H9 (cell line): Measurements from ENCODE around the gene TRIM69. TPM values are rescaled to one million over a fixed set of nuclear protein-coding genes. Genes with fewer than 3 reads are reported as not detected.

Source experiments
- DNase-seq: peaks from one replicate; pipeline ENCODE4 v3.0.0-alpha.2; 2017
- H2AFZ ChIP-seq: one replicate; pipeline ENCODE4 v1.6.1; 2013; ENCODE audit warnings: mild to moderate bottlenecking, low read length, control low read depth, moderate library complexity
- H2AK5ac ChIP-seq: 2 replicates; pipeline ENCODE4 v1.6.1; 2013; ENCODE audit warnings: low read length, control low read depth, mixed read lengths; ENCODE audit not compliant: insufficient read length
- H2BK120ac ChIP-seq: one replicate; pipeline ENCODE4 v1.6.1; 2013; ENCODE audit warnings: low read depth, mild to moderate bottlenecking, low read length, control low read depth, inconsistent platforms; ENCODE audit not compliant: poor library complexity, severe bottlenecking
- H2BK12ac ChIP-seq: 2 replicates; pipeline ENCODE4 v1.6.1; 2013; ENCODE audit warnings: low read length, control low read depth, mixed read lengths, low read depth; ENCODE audit not compliant: insufficient read length
- H2BK15ac ChIP-seq: 2 replicates; pipeline ENCODE4 v1.6.1; 2013; ENCODE audit warnings: low read depth, low read length, control low read depth
- H2BK20ac ChIP-seq: one replicate; pipeline ENCODE4 v1.6.1; 2013; ENCODE audit warnings: low read depth, mild to moderate bottlenecking, low read length, control low read depth, inconsistent platforms; ENCODE audit not compliant: poor library complexity, severe bottlenecking
- H2BK5ac ChIP-seq: 2 replicates; pipeline ENCODE4 v1.6.1; 2013; ENCODE audit warnings: low read length, control low read depth, mixed read lengths; ENCODE audit not compliant: insufficient read length
- H3K14ac ChIP-seq: 2 replicates; pipeline ENCODE4 v1.6.1; 2013; ENCODE audit warnings: low read length, control low read depth; ENCODE audit not compliant: insufficient read depth
- H3K18ac ChIP-seq: 2 replicates; pipeline ENCODE4 v1.6.1; 2013; ENCODE audit warnings: low read depth, mild to moderate bottlenecking, mixed read lengths, low read length, control low read depth; ENCODE audit not compliant: insufficient read length
- H3K23ac ChIP-seq: 2 replicates; pipeline ENCODE4 v1.6.1; 2013; ENCODE audit warnings: low read length, control low read depth, mixed read lengths, low read depth; ENCODE audit not compliant: insufficient read length
- H3K23me2 ChIP-seq: 2 replicates; pipeline ENCODE4 v1.6.1; 2013; ENCODE audit warnings: low read depth, mild to moderate bottlenecking, mixed read lengths, low read length, control low read depth; ENCODE audit not compliant: insufficient read length, poor library complexity, severe bottlenecking
- H3K27ac ChIP-seq: 2 replicates; pipeline ENCODE4 v1.5.1; 2013; ENCODE audit warnings: low read length, control low read depth, mixed read lengths, low read depth; ENCODE audit not compliant: insufficient read length
- H3K27me3 ChIP-seq: 2 replicates; pipeline ENCODE4 v1.6.1; 2013; ENCODE audit warnings: low read length, control low read depth, inconsistent platforms; ENCODE audit not compliant: insufficient read depth
- H3K4ac ChIP-seq: 2 replicates; pipeline ENCODE4 v1.6.1; 2013; ENCODE audit warnings: low read depth, mild to moderate bottlenecking, control low read depth, inconsistent platforms, low read length, moderate library complexity
- H3K4me1 ChIP-seq: 2 replicates; pipeline ENCODE4 v1.6.1; 2013; ENCODE audit warnings: low read length, control low read depth, inconsistent platforms; ENCODE audit not compliant: insufficient read depth
- H3K4me2 ChIP-seq: 2 replicates; pipeline ENCODE4 v1.6.1; 2013; ENCODE audit warnings: low read length, control low read depth, mixed read lengths; ENCODE audit not compliant: insufficient read length, insufficient read depth
- H3K56ac ChIP-seq: 2 replicates; pipeline ENCODE4 v1.6.1; 2013; ENCODE audit warnings: low read depth, mild to moderate bottlenecking, mixed read lengths, low read length, control low read depth; ENCODE audit not compliant: insufficient read length
- H3K79me1 ChIP-seq: 2 replicates; pipeline ENCODE4 v1.6.1; 2013; ENCODE audit warnings: low read depth, mild to moderate bottlenecking, moderate library complexity, low read length, control low read depth, inconsistent platforms; ENCODE audit not compliant: insufficient read depth, poor library complexity, severe bottlenecking
- H3K79me2 ChIP-seq: 2 replicates; pipeline ENCODE4 v1.6.1; 2013; ENCODE audit warnings: low read length, control low read depth, inconsistent platforms; ENCODE audit not compliant: insufficient read depth
- H3K9ac ChIP-seq: 2 replicates; pipeline ENCODE4 v1.6.1; 2013; ENCODE audit warnings: low read length, control low read depth, mixed read lengths; ENCODE audit not compliant: insufficient read length; ENCODE audit errors: extremely low read depth
- H3K9me3 ChIP-seq: one replicate; pipeline ENCODE4 v1.6.1; 2013; ENCODE audit warnings: low read depth, low read length, inconsistent platforms; ENCODE audit not compliant: control insufficient read depth
- H3T11ph ChIP-seq: one replicate; pipeline ENCODE4 v1.6.1; 2013; ENCODE audit warnings: mild to moderate bottlenecking, low read length, control low read depth, inconsistent platforms
- H4K20me1 ChIP-seq: one replicate; pipeline ENCODE4 v1.6.1; 2013; ENCODE audit not compliant: control insufficient read depth, insufficient read length, insufficient read depth
- H4K5ac ChIP-seq: 2 replicates; pipeline ENCODE4 v1.6.1; 2013; ENCODE audit warnings: low read depth, mild to moderate bottlenecking, mixed read lengths, low read length, control low read depth; ENCODE audit not compliant: insufficient read length
- H4K8ac ChIP-seq: replicated peaks from 2 replicates; pipeline ENCODE4 v1.6.1; 2013; ENCODE audit warnings: low read length, control low read depth, mixed read lengths, low read depth; ENCODE audit not compliant: insufficient read length
- H4K91ac ChIP-seq: 2 replicates; pipeline ENCODE4 v1.6.1; 2013; ENCODE audit warnings: low read depth, mild to moderate bottlenecking, moderate library complexity, mixed read lengths, low read length, control low read depth; ENCODE audit not compliant: insufficient read length
- H3K27ac Mint-ChIP-seq, 3 experiments: 2 replicates in 2 of 3; 3 replicates in 1 of 3; pipeline ENCODE4 v1.8.0; 2020 to 2021; ENCODE audit warnings: mixed read lengths in 3 of 3, mild to moderate bottlenecking in 1 of 3, moderate library complexity in 1 of 3
- H3K27me3 Mint-ChIP-seq: 2 replicates; pipeline ENCODE4 v1.8.0; 2021; ENCODE audit warnings: low read depth, mild to moderate bottlenecking, moderate library complexity, mixed read lengths
- H3K36me3 Mint-ChIP-seq, 3 experiments: 2 replicates in 2 of 3; 3 replicates in 1 of 3; pipeline ENCODE4 v1.8.0; 2020 to 2021; ENCODE audit warnings: low read depth in 3 of 3, mixed read lengths in 3 of 3; ENCODE audit not compliant: insufficient read depth in 1 of 3
- H3K4me1 Mint-ChIP-seq, 2 experiments: 2 replicates each; pipeline ENCODE4 v1.8.0; 2020; ENCODE audit warnings: mixed read lengths in 2 of 2
- H3K4me3 Mint-ChIP-seq, 2 experiments: 2 replicates in 1 of 2; 3 replicates in 1 of 2; pipeline ENCODE4 v1.8.0; 2020 to 2021; ENCODE audit warnings: mild to moderate bottlenecking in 2 of 2, mixed read lengths in 2 of 2, moderate library complexity in 1 of 2
- H3K9me3 Mint-ChIP-seq, 2 experiments: 2 replicates in 1 of 2; 3 replicates in 1 of 2; pipeline ENCODE4 v1.8.0; 2020; ENCODE audit warnings: mild to moderate bottlenecking in 2 of 2, mixed read lengths in 2 of 2, moderate library complexity in 1 of 2
- CTCF ChIP-seq: fragments of 200-600 bp; sonication (generic); conservative IDR thresholded peaks from 3 replicates; pipeline ENCODE4 v1.8.0; 2021; ENCODE audit warnings: antibody characterized with exemption, mild to moderate bottlenecking
- WGBS: extraction: QIAGEN DNeasy Blood & Tissue Kit; methylation state at CpG from one replicate; pipeline ENCODE4 v1.1.7; 2013; ENCODE audit warnings: missing lambda C conversion rate, low lambda C conversion rate, mixed read lengths; ENCODE audit not compliant: insufficient read length; ENCODE audit errors: extremely low coverage; 5-methylcytosine and 5-hydroxymethylcytosine counted together
- total RNA-seq: library from RNA; stranded (reverse); gene quantifications from 2 replicates; pipeline ENCODE4 v1.2.1, GENCODE V29; 2021

TRIM69 gene
- total RNA-seq, 1 experiment from 2014 or later = 4.3 TPM

GRCh38 chr15:44712346-44713005, 23.9 kb upstream of the TRIM69 start:
- Histone ChIP-seq H3K9me3 (no peaks in the 10 kb centered on the region), H3K27ac (no peak overlapping the region)
- H3K4me3 Mint-ChIP-seq = peak overlapping the region; percentile 82 to 95

More at GRCh38 chr15:44712346-44713005, 23.9 kb upstream of the TRIM69 start:
- Histone ChIP-seq H2AFZ (no peak overlapping the region), H3K79me2 (no peaks in the 10 kb centered on the region; the same call in 1 of the 2 replicates), H3K27me3 (no peaks in the 10 kb centered on the region; the same call in 1 of the 2 replicates), H2BK5ac (no peak overlapping the region), H2BK20ac (no peak overlapping the region), H4K91ac (no peak overlapping the region), H3K23me2 (peaks cover 13% of the 10 kb centered on the region), H3T11ph (no peak overlapping the region), H2BK12ac (no peak overlapping the region), H3K9ac (no peak overlapping the region), H3K18ac (no peak overlapping the region), H2BK120ac (no peak overlapping the region), H3K4ac (no peak overlapping the region), H3K4me2 (peak overlapping the region; percentile 55), H3K4me1 (no peaks in the 10 kb centered on the region), H3K56ac (no peak overlapping the region), H4K8ac (no peak overlapping the region), H3K23ac (no peak overlapping the region), H2AK5ac (no peak overlapping the region), H4K20me1 (no peaks in the 10 kb centered on the region), H3K14ac (no peak overlapping the region), H2BK15ac (no peak overlapping the region), H3K79me1 (no peaks in the 10 kb centered on the region), H4K5ac (no peak overlapping the region)
- WGBS = no CpG with 5 or more reads among the region's 24 CpGs
- Mint-ChIP-seq H3K4me1 (peaks cover 6 to 7% of the 10 kb centered on the region in 2 experiments), H3K9me3 (no peaks in the 10 kb centered on the region), H3K27me3 (peaks cover 15% of the 10 kb centered on the region), H3K36me3 (peaks cover 2 to 12% (median 11%) of the 10 kb centered on the region in 3 experiments; a peak in 6 of 7 replicates), H3K27ac (no peak overlapping the region; a peak in 1 of 7 replicates)
- no peak for TF ChIP-seq CTCF
- DNase-seq = no peak
